Dorsolateral prefrontal cortex (tissue), 118 donors: Measurements from ENCODE around the gene ZNF548. TPM values are rescaled to one million over a fixed set of nuclear protein-coding genes. Genes with fewer than 3 reads are reported as not detected.

ENCODE experiments used
- total RNA-seq, 120 experiments: library from RNA; stranded (reverse); gene quantifications; one replicate each; pipeline versions ENCODE4 v1.2.3 to v1.2.4, GENCODE V29; 2022

Gene ZNF548
- total RNA-seq, 120 experiments from 2014 or later = 14.7 to 35.8 (median 25.0) TPM

Other genes with a start within 250 kb of the ZNF548 start
- gene ZIM3, start 244.7 kb upstream of the ZNF548 start, total RNA-seq = not detected
- under 1 TPM in 1 of 120 experiments, not detected in 119; 0.69 TPM for gene DUXA, start 222.4 kb upstream of the ZNF548 start, total RNA-seq
- gene ZNF264, start 198.4 kb upstream of the ZNF548 start, total RNA-seq = 10 to 100 TPM; 28.2 to 58.6 (median 43.9) TPM
- 1 to 10 TPM in 115 of 120 experiments, under 1 TPM in 5; 0.42 to 6.5 (median 2.6) TPM for gene AURKC, start 158.8 kb upstream of the ZNF548 start, total RNA-seq
- 10 to 100 TPM; 13.8 to 22.6 (median 17.4) TPM for gene ZNF805, start 149.2 kb upstream of the ZNF548 start, total RNA-seq
- gene ZNF460, start 109.4 kb upstream of the ZNF548 start, total RNA-seq = 100 to 1,000 TPM in 32 of 120 experiments, 10 to 100 TPM in 88; 74.0 to 139 (median 93.3) TPM
- 10 to 100 TPM; 10.1 to 23.0 (median 14.9) TPM for gene ZNF543, start 69.4 kb upstream of the ZNF548 start, total RNA-seq
- gene ZNF304, start 38.6 kb upstream of the ZNF548 start, total RNA-seq = 10 to 100 TPM in 116 of 120 experiments, 1 to 10 TPM in 4; 8.4 to 20.2 (median 13.3) TPM
- 10 to 100 TPM in 67 of 120 experiments, 1 to 10 TPM in 53; 4.5 to 17.8 (median 10.3) TPM for gene TRAPPC2B, start 26.3 kb upstream of the ZNF548 start, total RNA-seq
- 10 to 100 TPM in 60 of 120 experiments, 1 to 10 TPM in 60; 3.8 to 19.8 (median 10.0) TPM for gene ZNF547, start 26.3 kb upstream of the ZNF548 start, total RNA-seq
- gene ZNF17, start 21.3 kb downstream of the ZNF548 start, total RNA-seq = 10 to 100 TPM; 17.8 to 56.1 (median 33.0) TPM
- 10 to 100 TPM in 113 of 120 experiments, 1 to 10 TPM in 7; 7.2 to 23.0 (median 14.2) TPM for gene ZNF749, start 45.5 kb downstream of the ZNF548 start, total RNA-seq
- 10 to 100 TPM in 17 of 120 experiments, 1 to 10 TPM in 103; 3.4 to 12.3 (median 7.3) TPM for gene VN1R1, start 67.3 kb downstream of the ZNF548 start, total RNA-seq
- 10 to 100 TPM; 18.4 to 50.7 (median 35.0) TPM for gene ZNF772, start 87.7 kb downstream of the ZNF548 start, total RNA-seq
- gene ZNF419, start 97.9 kb downstream of the ZNF548 start, total RNA-seq = 10 to 100 TPM; 15.6 to 33.1 (median 22.4) TPM
- 10 to 100 TPM; 11.7 to 30.4 (median 18.3) TPM for gene ZNF773, start 110.1 kb downstream of the ZNF548 start, total RNA-seq
- gene ZNF549, start 137.5 kb downstream of the ZNF548 start, total RNA-seq = 10 to 100 TPM in 107 of 120 experiments, 1 to 10 TPM in 13; 7.3 to 20.7 (median 12.4) TPM
- 10 to 100 TPM in 102 of 120 experiments, 1 to 10 TPM in 18; 7.5 to 17.7 (median 12.4) TPM for gene ZNF550, start 170.0 kb downstream of the ZNF548 start, total RNA-seq
- gene ZNF416, start 189.1 kb downstream of the ZNF548 start, total RNA-seq = 10 to 100 TPM in 4 of 120 experiments, 1 to 10 TPM in 116; 4.4 to 10.6 (median 7.8) TPM
- 1 to 10 TPM; 3.1 to 9.5 (median 6.6) TPM for gene ZIK1, start 194.3 kb downstream of the ZNF548 start, total RNA-seq
- gene ZNF530, start 210.0 kb downstream of the ZNF548 start, total RNA-seq = 10 to 100 TPM in 1 of 120 experiments, 1 to 10 TPM in 119; 1.1 to 10.3 (median 4.1) TPM
- gene ZNF134, start 224.4 kb downstream of the ZNF548 start, total RNA-seq = 10 to 100 TPM; 15.1 to 32.3 (median 22.0) TPM
- 10 to 100 TPM; 14.6 to 37.0 (median 23.5) TPM for gene ZNF211, start 243.3 kb downstream of the ZNF548 start, total RNA-seq